IPS DF 4.7 (cell line): Measurements from ENCODE around the gene CDC42BPG.
"Not testable (repeated sequence)": the region's sequence is repeated elsewhere in the genome, so short reads cannot be mapped to it uniquely, and the experiment has no call there.

Source experiments
- DNase-seq: peaks from one replicate; pipeline ENCODE4 v3.0.0-alpha.2; 2013; ENCODE audit warnings: low spot score; ENCODE audit errors: extremely low read depth

Gene CDC42BPG

GRCh38 chr11:64851831-64852351 lies 7.4 kb upstream of the CDC42BPG start:
- DNase-seq: no peak

- no peak for DNase-seq
These were observed 6.6 kb upstream of the CDC42BPG start for GRCh38 chr11:64850979-64851567.

GRCh38 chr11:64849598-64850356 lies 5.3 kb upstream of the CDC42BPG start:
- no peak for DNase-seq

GRCh38 chr11:64848826-64849597 lies 4.6 kb upstream of the CDC42BPG start:
- no peak for DNase-seq

- DNase-seq: no peak
These were observed 3.9 kb upstream of the CDC42BPG start for GRCh38 chr11:64848214-64848825.

GRCh38 chr11:64846998-64847666 lies 2.7 kb upstream of the CDC42BPG start:
- DNase-seq: peak; percentile 71

GRCh38 chr11:64845776-64846129 lies 1.3 kb upstream of the CDC42BPG start:
- DNase-seq: not testable (repeated sequence)

GRCh38 chr11:64845129-64845775 lies 799 bp upstream of the CDC42BPG start:
- no peak for DNase-seq

- no peak for DNase-seq
These were observed 645 bp downstream of the CDC42BPG start for GRCh38 chr11:64843686-64844329.

GRCh38 chr11:64842851-64843685 lies 1.4 kb downstream of the CDC42BPG start:
- no peak for DNase-seq

- no peak for DNase-seq
These were observed 2.1 kb downstream of the CDC42BPG start for GRCh38 chr11:64842366-64842759.

- DNase-seq: no peak
These were observed 2.7 kb downstream of the CDC42BPG start for GRCh38 chr11:64841592-64842365.

GRCh38 chr11:64839887-64840782 lies 4.3 kb downstream of the CDC42BPG start:
- DNase-seq: no peak

GRCh38 chr11:64839335-64839734 lies 5.1 kb downstream of the CDC42BPG start:
- no peak for DNase-seq

GRCh38 chr11:64838600-64839334 lies 5.7 kb downstream of the CDC42BPG start:
- no peak for DNase-seq

GRCh38 chr11:64837887-64838351 lies 6.5 kb downstream of the CDC42BPG start:
- no peak for DNase-seq
